ENCODE results near the gene FRYL.

FRYL gene

DNA sequence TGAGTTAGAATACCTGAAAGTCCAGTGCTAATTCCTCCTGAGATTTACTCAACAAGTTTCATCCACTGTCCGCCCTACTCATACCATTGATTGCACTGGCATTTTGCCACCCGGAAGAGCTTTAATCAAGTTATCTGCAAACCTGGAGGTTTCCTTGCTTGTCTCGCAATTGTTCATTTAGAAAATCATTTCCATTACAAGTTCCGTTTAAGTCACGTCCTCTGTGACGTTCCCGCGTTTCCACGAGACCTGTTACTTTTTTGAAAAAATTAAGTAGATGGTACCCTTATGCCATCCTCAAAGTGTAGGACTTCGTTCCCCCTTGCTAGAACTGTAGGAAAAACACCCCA lies 761 bp upstream of the FRYL start:
- H3K4me3 ChIP-seq (ENCODE audit: low read depth, low read length): peak overlapping the region; percentile 71
- TF ChIP-seq, protein P1, sequence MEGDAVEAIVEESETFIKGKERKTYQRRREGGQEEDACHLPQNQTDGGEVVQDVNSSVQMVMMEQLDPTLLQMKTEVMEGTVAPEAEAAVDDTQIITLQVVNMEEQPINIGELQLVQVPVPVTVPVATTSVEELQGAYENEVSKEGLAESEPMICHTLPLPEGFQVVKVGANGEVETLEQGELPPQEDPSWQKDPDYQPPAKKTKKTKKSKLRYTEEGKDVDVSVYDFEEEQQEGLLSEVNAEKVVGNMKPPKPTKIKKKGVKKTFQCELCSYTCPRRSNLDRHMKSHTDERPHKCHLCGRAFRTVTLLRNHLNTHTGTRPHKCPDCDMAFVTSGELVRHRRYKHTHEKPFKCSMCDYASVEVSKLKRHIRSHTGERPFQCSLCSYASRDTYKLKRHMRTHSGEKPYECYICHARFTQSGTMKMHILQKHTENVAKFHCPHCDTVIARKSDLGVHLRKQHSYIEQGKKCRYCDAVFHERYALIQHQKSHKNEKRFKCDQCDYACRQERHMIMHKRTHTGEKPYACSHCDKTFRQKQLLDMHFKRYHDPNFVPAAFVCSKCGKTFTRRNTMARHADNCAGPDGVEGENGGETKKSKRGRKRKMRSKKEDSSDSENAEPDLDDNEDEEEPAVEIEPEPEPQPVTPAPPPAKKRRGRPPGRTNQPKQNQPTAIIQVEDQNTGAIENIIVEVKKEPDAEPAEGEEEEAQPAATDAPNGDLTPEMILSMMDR (IDR thresholded peaks at IDR 0.05; ENCODE audit: low read depth, low read length): no peak
- H3K36me3 ChIP-seq: no peaks in the 10 kb centered on the region; the same call in 1 of the 2 replicates
- H3K27me3 ChIP-seq (ENCODE audit: insufficient read depth, low read depth, severe bottlenecking): no peaks in the 10 kb centered on the region
- H3K27ac ChIP-seq: peak overlapping the region; percentile 76
- H3K9me3 ChIP-seq (ENCODE audit: severe bottlenecking): no peaks in the 10 kb centered on the region
- no peak for DNase-seq

DNA sequence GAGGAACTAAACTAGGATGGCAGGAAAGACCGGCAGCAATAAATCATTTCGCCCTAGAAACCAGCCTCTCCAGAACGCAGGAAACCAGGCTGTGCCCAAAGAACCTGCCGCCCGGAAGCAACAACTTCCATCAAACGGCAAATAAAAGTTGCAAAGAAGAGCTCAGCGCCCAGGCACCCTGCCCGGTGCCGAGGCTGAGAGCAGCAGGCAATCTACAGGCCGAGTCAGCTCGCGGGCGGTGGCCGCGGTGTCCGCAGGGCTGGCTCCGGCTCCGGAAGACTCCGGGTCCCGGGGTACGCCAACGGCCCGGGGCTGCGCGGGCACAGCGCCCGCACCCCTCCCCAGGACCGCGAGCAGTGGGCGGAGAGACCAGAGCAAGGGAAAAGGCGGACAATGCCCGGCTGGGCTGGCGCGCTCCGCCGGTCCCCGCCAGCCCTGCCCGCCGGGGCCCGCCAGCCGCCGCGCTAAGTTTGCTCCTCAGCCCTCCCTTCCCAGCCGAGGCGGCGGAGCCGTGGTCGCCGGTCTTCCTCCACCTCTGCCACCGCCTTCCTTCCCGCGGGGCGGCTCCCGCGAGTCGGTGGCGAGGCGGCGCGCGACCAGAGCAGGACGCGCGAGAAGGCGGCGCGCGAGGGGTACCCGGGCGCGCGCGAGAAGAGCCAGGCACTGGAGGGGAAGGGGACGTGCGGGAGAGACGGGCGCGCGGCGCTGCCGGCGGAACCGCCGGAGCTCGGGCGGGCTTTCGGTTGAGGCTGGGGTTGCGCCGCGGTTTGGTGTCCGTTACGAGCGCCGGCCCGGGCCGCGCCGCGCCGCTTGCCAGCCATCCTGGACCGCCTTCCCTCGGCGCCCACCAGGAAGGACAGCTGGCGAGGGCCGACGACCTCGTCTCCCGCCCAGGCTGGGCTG lies 733 bp downstream of the FRYL start:
- TF ChIP-seq, protein P1 (IDR thresholded peaks at IDR 0.05; ENCODE audit: low read depth, low read length): peak; percentile 33; the same call in 1 of the 2 replicates
- Histone ChIP-seq H3K36me3 (peaks cover 5% of the 10 kb centered on the region), H3K4me3 (ENCODE audit: low read depth, low read length) (peak overlapping the region; percentile 99), H3K9me3 (ENCODE audit: severe bottlenecking) (no peaks in the 10 kb centered on the region), H3K27me3 (ENCODE audit: insufficient read depth, low read depth, severe bottlenecking) (no peaks in the 10 kb centered on the region), H3K27ac (peak overlapping the region; percentile 93)
- DNase-seq: peak; percentile 55

- TF ChIP-seq, protein P1 (IDR thresholded peaks at IDR 0.05; ENCODE audit: low read depth, low read length): no peak
- Histone ChIP-seq H3K27ac (peak overlapping the region; percentile 93), H3K4me3 (ENCODE audit: low read depth, low read length) (peak overlapping the region; percentile 99), H3K27me3 (ENCODE audit: insufficient read depth, low read depth, severe bottlenecking) (no peaks in the 10 kb centered on the region), H3K9me3 (ENCODE audit: severe bottlenecking) (no peaks in the 10 kb centered on the region), H3K36me3 (peaks cover 5% of the 10 kb centered on the region)
- DNase-seq: no peak
Observed at GRCh38 chr4:48778431-48779094, 1.5 kb downstream of the FRYL start.

GRCh38 chr4:48777739-48778138 lies 2.3 kb downstream of the FRYL start:
- Histone ChIP-seq H3K36me3 (peaks cover 5% of the 10 kb centered on the region), H3K9me3 (ENCODE audit: severe bottlenecking) (no peaks in the 10 kb centered on the region), H3K4me3 (ENCODE audit: low read depth, low read length) (peak overlapping the region; percentile 99), H3K27me3 (ENCODE audit: insufficient read depth, low read depth, severe bottlenecking) (no peaks in the 10 kb centered on the region), H3K27ac (peak overlapping the region; percentile 93)
- no peak for DNase-seq
- TF ChIP-seq, protein P1 (IDR thresholded peaks at IDR 0.05; ENCODE audit: low read depth, low read length): no peak

- Histone ChIP-seq H3K36me3 (peaks cover 5% of the 10 kb centered on the region), H3K27ac (peak overlapping the region; percentile 93), H3K27me3 (ENCODE audit: insufficient read depth, low read depth, severe bottlenecking) (no peaks in the 10 kb centered on the region), H3K9me3 (ENCODE audit: severe bottlenecking) (no peaks in the 10 kb centered on the region), H3K4me3 (ENCODE audit: low read depth, low read length) (no peak overlapping the region)
- no peak for DNase-seq
- TF ChIP-seq, protein P1 (IDR thresholded peaks at IDR 0.05; ENCODE audit: low read depth, low read length): no peak
Observed at GRCh38 chr4:48774760-48775710, 5.0 kb downstream of the FRYL start.

Measured in WERI-Rb-1 (cell line).